A673 (cell line): ENCODE measurements around the gene GALNT12.

ENCODE experiments used
- CTCF ChIP-seq: fragments of 300-800, 200-600 bp; sonication (generic); conservative IDR thresholded peaks from 2 replicates; pipeline ENCODE4 v1.5.1; 2017; ENCODE audit warnings: low read depth, mild to moderate bottlenecking, antibody characterized with exemption, low read length, moderate library complexity, mixed read lengths
- EZH2 ChIP-seq: fragments of 200-600 bp; sonication (generic); IDR thresholded peaks from 2 replicates; pipeline ENCODE4 v1.6.1; 2017; ENCODE audit warnings: borderline replicate concordance, low read depth, mild to moderate bottlenecking, mixed read lengths, antibody characterized with exemption, low read length; ENCODE audit not compliant: poor library complexity, severe bottlenecking

DNA sequence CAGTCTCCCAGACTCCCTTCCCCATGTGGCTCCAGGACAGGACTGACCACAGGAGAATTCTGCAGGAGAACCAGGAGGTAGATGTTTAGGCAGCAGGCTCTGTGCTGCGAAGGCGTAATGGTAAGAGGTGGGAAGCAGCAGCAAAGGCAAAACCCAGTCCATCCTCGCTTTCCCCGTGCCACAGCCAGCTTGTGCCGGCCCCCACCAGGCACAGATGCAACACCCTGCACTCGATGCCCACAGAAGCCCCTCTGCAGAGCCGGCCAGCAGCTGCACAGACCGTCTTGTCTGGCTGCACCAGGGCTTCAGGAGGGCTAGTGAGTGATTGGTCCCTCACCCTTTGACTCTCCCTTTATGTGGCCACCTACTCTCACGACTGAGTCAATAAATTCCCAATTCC is 39.1 kb upstream of the GALNT12 start:
- TF ChIP-seq CTCF, result no peak
- no peak for TF ChIP-seq EZH2
